GM03348 (cell line): ENCODE results near the gene SLC8A1.

ENCODE experiments used
- DNase-seq: peaks from one replicate; pipeline ENCODE4 v3.0.0; 2012; ENCODE audit warnings: low spot score

SLC8A1 gene

DNA sequence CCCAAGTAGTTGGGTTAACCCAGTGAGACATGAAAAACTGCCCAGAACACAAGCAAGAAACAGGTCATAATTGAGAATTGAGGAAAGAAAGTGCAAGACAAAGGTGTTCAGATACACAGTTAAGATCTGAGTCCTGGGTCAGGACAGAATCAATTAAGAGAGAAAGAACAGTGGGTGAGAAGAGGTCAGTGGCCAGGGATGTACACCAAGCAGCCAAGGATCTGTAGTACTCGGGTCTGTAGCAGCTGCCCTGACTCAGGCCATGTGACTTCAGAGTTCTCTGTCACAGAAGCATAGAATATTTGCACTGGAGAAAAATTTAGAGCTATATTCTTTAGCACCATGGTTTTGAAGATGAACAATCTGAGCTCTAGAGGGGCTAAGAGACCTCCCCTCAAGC is 141.6 kb downstream of the SLC8A1 start:
- DNase-seq, result no peak

GRCh38 chr2:40304340-40304739 is 147.6 kb downstream of the SLC8A1 start:
- no peak for DNase-seq

DNA sequence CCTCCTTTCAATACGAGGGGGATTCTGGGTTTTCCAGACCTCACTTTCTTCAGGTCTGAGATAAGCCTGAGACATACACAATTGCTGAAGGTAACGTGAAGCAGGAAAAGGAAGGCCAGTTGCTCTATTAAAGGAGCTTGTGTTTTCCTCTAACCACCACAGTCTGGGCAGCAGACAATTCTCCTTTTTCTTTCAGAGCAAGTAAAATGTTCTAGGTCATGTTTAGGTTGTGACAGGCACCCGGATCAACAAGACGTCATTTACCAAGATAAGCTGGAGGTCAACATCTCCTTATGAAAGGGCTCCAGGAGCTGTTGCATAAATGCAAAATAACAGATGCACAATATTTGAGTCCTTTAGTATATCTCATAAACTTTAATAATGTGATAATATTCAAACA is 148.1 kb downstream of the SLC8A1 start:
- DNase-seq, result no peak

DNA sequence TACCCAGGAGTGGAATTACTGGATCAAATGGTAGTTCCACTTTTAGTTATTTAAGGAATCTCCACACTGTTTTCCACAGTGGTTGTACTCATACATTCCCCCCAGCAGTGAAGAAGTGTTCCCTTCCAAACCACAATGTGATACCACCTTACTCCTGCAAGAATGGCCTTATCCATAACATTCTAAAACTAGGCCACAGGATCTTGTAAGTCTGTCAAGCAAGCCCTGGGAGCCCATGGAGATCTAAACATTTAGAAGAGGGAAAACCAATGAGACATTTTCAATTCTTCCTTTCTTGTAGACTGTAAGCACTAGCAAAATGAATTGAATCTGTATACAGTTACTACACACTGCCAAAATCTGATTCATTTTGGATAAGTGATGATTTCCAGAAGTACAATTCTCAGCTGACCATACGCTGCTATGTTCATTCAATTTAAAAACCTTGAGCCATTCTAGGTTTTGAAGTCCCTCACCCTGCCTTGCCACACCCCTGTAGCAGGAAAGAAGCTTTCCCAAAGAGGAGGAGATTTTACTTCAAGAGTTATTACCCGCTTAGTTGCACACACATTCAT is 149.1 kb downstream of the SLC8A1 start:
- no peak for DNase-seq

DNA sequence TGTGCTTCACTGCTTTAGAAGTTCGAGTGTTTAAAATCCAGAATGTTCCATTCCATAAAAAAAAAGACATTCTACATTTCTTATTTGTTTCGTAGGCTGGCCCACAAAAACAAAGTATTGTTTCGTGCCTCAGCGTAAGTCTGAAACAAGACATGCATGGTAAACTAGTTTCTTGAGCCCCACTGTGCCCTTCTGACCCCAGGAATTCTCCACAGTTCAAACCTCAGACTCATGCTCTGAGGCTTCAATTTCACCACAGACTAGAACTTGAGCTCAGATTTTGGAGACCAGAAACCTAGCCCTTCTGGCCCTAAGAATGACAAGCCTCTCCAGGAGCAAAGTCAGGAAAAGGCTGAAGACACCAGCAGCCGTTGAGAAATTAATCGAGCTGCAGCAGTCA is 151.5 kb downstream of the SLC8A1 start:
- DNase-seq, result no peak

- DNase-seq, result no peak
Observed at GRCh38 chr2:40299781-40300180, 152.1 kb downstream of the SLC8A1 start.

- DNase-seq, result no peak
Observed at GRCh38 chr2:40299173-40299572, 152.7 kb downstream of the SLC8A1 start.

DNA sequence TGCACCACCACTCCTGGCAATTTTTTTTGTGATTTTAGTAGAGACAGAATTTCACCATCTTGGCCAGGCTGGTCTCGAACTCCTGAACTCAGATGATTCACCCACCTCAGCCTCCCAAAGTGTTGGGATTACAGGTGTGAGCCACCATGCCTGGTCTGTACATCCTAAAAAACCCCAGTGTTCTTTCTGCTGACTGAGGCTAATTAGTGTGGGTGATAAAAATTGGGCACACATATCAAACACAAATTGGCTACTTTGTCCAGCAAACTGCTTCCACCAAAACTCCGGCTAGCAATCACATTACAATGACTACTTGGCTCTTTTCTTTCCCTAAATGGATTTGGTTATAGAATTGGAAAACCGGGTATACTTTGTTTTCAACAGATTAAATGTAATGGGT is 153.9 kb downstream of the SLC8A1 start:
- no peak for DNase-seq

DNA sequence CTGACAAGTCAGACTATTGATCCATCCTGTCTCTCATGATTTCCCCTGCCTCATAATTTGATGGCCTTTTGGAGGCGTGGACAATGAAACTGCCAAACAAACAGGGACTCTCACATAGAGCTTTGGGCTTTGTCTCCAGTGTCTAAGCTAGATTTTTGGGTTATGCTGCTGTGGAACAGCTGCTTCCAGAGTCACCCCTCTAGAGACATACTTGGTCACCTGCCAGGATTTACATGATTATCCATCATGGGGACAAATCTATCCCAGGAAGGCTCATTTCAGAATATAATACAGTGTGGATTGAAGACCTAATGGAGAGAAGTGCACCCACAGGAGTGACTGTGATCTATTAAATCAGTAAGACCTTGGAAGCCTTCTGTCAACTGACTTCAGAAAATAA is 159.6 kb downstream of the SLC8A1 start:
- no peak for DNase-seq

GRCh38 chr2:40289771-40290404 is 162.0 kb downstream of the SLC8A1 start:
- no peak for DNase-seq

GRCh38 chr2:40287773-40288172 is 164.1 kb downstream of the SLC8A1 start:
- DNase-seq, result no peak

DNA sequence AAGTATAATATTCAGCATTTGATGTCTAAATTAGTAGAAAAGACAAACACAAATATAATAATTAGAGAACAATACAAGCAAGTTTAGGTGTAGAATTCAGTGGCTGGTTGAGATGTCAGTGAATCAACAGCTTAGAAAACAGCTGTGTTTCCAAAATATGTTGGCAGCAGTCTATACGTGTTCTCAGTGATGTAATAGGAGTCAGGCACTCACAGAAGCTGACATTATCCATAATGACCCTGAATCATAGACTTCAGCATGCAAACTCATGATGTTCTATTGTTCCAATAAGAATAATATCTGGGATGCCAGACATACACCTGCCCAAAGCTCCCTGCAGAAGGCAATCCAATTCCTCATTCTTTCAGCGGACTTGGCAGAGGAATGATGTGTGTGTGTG is 164.7 kb downstream of the SLC8A1 start:
- DNase-seq, result no peak

DNA sequence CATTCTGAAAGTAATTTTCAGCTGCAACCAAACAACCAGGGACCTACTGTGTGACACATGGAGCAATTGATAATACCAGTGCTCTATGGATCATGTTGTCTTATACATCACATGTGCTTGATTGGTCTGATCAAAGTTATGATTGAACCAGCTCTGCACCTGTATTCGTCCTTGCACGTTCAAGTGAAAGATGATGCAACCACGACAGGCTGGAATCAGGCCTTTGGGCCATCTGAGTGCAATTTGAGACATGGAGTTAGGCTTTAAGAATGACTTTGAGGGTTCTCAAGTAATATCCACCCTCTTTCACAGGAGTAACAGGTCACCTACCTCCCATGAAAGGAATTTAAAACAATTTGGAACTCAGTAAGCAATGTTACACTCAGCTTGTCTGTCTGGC is 165.2 kb downstream of the SLC8A1 start:
- no peak for DNase-seq

GRCh38 chr2:40285391-40285790 is 166.5 kb downstream of the SLC8A1 start:
- DNase-seq, result no peak

DNA sequence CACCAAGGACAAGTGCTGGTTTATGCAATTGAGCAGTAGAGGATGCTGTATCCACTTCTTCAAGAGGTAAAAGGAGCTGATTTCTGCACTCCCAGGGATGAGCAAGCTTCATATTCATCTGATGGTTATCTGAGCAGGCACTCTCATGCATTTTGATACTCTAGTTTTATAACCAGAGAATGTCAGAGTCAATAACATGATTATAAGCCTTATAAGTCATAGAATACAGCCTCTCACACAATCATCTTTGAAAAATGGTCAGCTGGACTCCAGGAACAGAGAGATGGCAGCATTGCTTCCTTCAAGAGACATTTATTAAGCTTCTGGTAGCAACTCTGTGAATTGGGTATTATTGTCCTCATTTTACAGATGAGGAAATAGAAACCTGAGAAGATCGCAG is 167.1 kb downstream of the SLC8A1 start:
- DNase-seq, result no peak

DNA sequence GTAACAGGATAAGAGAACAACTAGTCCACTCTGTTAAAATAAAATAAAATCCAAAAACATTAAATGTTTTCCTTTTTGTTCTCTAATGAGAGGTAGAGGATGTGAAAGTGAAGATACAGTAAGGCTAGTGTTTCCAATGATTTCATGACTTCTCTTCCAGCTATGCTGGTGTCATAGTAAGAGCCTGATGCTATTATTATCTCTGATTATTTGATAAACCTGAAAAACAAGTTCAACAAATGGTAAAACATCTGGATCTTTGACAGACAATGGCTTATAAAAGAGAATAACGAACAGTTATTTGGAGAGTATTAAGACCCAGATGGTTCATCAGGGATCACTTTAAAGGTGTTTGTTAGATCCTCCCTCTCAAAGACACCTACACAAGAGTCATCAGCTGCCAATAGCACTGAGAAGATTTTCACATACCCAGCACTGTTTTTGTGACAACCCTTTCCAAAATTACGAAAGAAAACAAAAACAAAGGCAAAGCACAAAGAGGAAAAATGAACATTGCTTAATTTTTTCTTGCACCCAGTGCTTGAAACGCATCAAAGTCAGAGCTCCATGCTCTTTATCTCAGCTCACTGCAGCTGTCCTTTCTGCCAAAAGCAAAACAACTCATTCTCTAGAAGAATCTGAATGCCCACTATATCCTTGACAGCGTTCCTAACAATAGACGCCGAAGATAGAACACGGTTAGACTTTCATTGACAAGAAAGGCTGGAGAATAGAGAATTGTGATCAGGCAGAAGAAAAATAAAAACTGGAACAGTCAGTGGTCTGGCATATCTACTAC is 168.6 kb downstream of the SLC8A1 start:
- DNase-seq, result no peak

GRCh38 chr2:40282428-40282827 is 169.5 kb downstream of the SLC8A1 start:
- no peak for DNase-seq

DNA sequence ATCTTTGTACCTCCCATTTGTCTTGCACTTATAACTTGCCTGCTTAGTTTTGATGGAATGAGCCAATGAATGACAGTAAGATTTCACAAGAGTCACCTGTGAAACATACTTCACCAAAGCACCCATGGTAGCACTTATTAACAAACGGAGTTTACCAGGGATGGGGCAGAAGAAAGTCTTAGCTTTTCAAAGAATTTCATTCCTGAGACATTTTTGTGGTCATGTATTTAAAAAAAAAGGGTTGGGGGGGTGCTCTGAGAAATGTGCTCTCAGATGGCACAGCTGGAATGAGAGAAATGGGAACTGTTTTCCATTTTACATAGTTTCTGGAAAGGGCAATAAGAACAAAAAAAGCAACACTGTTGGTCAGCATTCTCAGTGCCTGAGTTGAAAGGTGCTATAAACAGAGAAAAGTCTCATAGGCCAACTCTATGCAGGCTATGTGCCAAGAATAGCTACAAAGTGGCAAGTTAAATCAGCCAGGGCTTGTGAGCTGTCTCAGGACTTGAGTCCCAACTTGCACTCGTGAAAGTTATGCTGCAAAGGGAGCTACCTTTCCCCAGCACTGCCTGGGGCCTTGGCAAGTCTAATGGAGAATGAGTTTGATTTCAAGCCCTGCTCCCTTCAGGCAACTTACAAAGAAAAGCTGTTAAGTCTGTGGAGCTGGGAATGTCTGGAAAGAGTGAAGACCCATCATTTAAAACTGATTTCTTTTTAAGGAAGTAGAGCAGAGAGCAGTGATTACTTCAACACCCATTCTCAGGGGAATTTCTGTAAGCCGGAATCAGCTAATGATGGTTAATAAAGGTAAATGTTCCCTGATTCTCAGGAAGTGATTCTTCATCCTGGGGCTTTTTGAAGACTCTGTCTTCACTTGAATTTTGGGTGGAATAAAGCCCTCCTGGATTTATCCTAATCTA is 170.6 kb downstream of the SLC8A1 start:
- peak; percentile 57 for DNase-seq

DNA sequence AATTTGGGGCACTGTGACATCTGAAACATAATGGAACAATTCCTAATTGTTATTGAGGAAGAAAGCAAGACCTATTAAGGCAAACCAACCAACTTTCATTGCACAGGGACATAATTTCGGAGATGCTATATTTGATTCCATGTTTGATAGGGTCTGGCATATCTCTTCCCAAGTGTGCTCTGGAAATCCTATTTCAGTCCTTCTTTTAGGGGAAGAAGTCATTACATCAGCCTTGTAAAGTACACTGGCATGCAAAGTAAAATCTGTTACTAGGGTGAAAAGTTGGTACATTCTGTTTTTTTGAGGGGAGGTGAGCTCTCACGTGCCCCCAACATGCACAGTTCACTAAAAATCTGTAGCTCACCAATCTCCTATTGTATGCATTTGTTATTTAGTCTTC is 172.4 kb downstream of the SLC8A1 start:
- no peak for DNase-seq

- DNase-seq, result peak; percentile 24
Observed at GRCh38 chr2:40279001-40279400, 172.9 kb downstream of the SLC8A1 start.

- no peak for DNase-seq
Observed at GRCh38 chr2:40276076-40276475, 175.8 kb downstream of the SLC8A1 start.

DNA sequence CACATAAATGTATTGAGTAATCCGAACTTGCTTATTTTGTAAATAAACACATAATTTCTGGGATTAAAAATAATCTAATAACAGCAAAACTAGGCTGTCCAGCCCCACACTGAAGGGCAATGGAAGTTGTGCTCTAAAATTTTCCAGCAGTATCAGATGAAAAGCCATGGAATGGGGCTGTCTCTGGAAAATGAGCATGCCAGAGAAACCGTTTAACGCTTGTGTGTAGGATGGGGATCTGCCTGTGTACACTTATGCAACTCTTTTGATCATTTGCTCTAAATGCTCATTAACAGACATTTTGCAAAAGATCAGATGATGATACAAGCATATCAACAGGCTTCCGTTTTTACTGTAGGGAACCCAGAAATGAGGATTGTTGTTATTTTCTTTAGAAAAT is 177.6 kb downstream of the SLC8A1 start:
- DNase-seq, result no peak
